K562 (cell line): ENCODE data around the gene SAMD10. TPM values are rescaled to one million over a fixed set of nuclear protein-coding genes. Genes with fewer than 3 reads are reported as not detected.
A peak's percentile ranks its signal among the peaks of the same experiment; 100 is the strongest.

Source experiments
- ARNT ChIP-seq, 2 experiments: fragments of 450-650 bp; IDR thresholded peaks; 2 replicates each; pipeline ENCODE4 v1.6.1; 2016; ENCODE audit warnings: mild to moderate bottlenecking in 1 of 2
- HNRNPH1 ChIP-seq: fragments of 200-400 bp; formaldehyde crosslinking; optimal IDR thresholded peaks from 2 replicates; pipeline ENCODE3; 2017; ENCODE audit warnings: low read depth, mild to moderate bottlenecking, low read length, moderate library complexity
- NFIC ChIP-seq: fragments of 450-650 bp; IDR thresholded peaks from 2 replicates; pipeline ENCODE4 v1.6.1; 2017; ENCODE audit warnings: mild to moderate bottlenecking, inconsistent platforms
- PHF8 ChIP-seq: fragments of 200-600 bp; sonication (generic); IDR thresholded peaks from 2 replicates; pipeline ENCODE4 v1.6.1; 2012; ENCODE audit warnings: mixed run types, mild to moderate bottlenecking, inconsistent platforms, low read length, moderate library complexity, borderline replicate concordance
- POLR2G ChIP-seq: fragments of 200-400 bp; formaldehyde crosslinking; IDR thresholded peaks from 2 replicates; pipeline ENCODE4 v1.6.1; 2017; ENCODE audit warnings: low read depth, mild to moderate bottlenecking, antibody characterized with exemption, low read length, moderate library complexity
- SAP30 ChIP-seq: fragments of 200-600 bp; sonication (generic); IDR thresholded peaks from 2 replicates; pipeline ENCODE4 v1.6.1; 2012; ENCODE audit warnings: borderline replicate concordance, low read depth, mild to moderate bottlenecking, moderate library complexity, low read length, control low read depth, inconsistent platforms; ENCODE audit not compliant: insufficient read depth, poor library complexity, severe bottlenecking
- SUPT5H ChIP-seq: fragments of 450-650 bp; IDR thresholded peaks from 2 replicates; pipeline ENCODE4 v1.6.1; 2016
- TAF1 ChIP-seq: IDR thresholded peaks from 2 replicates; pipeline ENCODE4 v1.6.1; 2011; ENCODE audit warnings: mild to moderate bottlenecking, low read length, moderate library complexity; ENCODE audit not compliant: insufficient read depth, control insufficient read depth, severe bottlenecking; ENCODE audit errors: extremely low read depth
- ZFPM2 ChIP-seq: fragments of 250-450 bp; sonication (Bioruptor Pico); IDR thresholded peaks from 2 replicates; pipeline ENCODE4 v1.5.1; 2022; ENCODE audit warnings: mild to moderate bottlenecking
- ZNF589 ChIP-seq: fragments of 200-800 bp; sonication (Bioruptor generic); IDR thresholded peaks from 2 replicates; pipeline ENCODE4 v1.6.1; 2016; ENCODE audit warnings: low read depth, missing genetic modification characterization, missing compliant biosample characterization
- polyA plus RNA-seq, 8 experiments: library from polyadenylated mRNA; depleted of rRNA in 4 of 8; stranded (reverse) in 5 of 8; unstranded in 3 of 8; fragments of >200 nt; fragmentation: Nextera tagmentation in 2 of 8; fragmentation: Illumina TruSeq in 1 of 8; extraction: Ambion mirVana in 2 of 8; extraction: Trizol in 1 of 8; gene quantifications; 2 replicates each; pipeline versions ENCODE4 v1.2.1 to v1.2.3, GENCODE V29; 2011 to 2014; ENCODE audit warnings: inconsistent platforms in 1 of 8, missing spikeins in 1 of 8
- total RNA-seq, 7 experiments: library from RNA; depleted of rRNA in 6 of 7; stranded (reverse); fragments of >200 nt in 6 of 7; fragmentation: Illumina TruSeq in 2 of 7; extraction: Trizol in 2 of 7; gene quantifications; 2 replicates each; pipeline versions ENCODE4 v1.2.1 to v1.2.3, GENCODE V29; 2011 to 2021; ENCODE audit warnings: low replicate concordance in 1 of 7
- TF ChIP-seq, protein P1 (sequence below): fragments of 450-650 bp; IDR thresholded peaks from 2 replicates; pipeline ENCODE4 v1.6.1; 2016; ENCODE audit warnings: mild to moderate bottlenecking, moderate library complexity
- TF ChIP-seq, protein P2 (sequence below), 3 experiments: IDR thresholded peaks in 2 of 3; conservative IDR thresholded peaks in 1 of 3; 2 replicates each; pipeline ENCODE4 v1.5.1; 2011 to 2012; ENCODE audit warnings: low read length in 3 of 3, mild to moderate bottlenecking in 3 of 3, control low read depth in 2 of 3, improper control_type of control experiment in 1 of 3, inconsistent platforms in 1 of 3, low read depth in 1 of 3, mixed read lengths in 1 of 3, moderate library complexity in 1 of 3; ENCODE audit not compliant: insufficient read depth in 2 of 3

Gene SAMD10
- total and polyA plus RNA-seq, 9 of the 15 experiments (the other 6 are each of a cell fraction or from before 2014, with no cell fraction given), result 0.37 to 15.2 (median 4.8) TPM

GRCh38 chr20:63979557-63980316 is at the start of gene SAMD10 (continued):
- TF ChIP-seq, protein P1, sequence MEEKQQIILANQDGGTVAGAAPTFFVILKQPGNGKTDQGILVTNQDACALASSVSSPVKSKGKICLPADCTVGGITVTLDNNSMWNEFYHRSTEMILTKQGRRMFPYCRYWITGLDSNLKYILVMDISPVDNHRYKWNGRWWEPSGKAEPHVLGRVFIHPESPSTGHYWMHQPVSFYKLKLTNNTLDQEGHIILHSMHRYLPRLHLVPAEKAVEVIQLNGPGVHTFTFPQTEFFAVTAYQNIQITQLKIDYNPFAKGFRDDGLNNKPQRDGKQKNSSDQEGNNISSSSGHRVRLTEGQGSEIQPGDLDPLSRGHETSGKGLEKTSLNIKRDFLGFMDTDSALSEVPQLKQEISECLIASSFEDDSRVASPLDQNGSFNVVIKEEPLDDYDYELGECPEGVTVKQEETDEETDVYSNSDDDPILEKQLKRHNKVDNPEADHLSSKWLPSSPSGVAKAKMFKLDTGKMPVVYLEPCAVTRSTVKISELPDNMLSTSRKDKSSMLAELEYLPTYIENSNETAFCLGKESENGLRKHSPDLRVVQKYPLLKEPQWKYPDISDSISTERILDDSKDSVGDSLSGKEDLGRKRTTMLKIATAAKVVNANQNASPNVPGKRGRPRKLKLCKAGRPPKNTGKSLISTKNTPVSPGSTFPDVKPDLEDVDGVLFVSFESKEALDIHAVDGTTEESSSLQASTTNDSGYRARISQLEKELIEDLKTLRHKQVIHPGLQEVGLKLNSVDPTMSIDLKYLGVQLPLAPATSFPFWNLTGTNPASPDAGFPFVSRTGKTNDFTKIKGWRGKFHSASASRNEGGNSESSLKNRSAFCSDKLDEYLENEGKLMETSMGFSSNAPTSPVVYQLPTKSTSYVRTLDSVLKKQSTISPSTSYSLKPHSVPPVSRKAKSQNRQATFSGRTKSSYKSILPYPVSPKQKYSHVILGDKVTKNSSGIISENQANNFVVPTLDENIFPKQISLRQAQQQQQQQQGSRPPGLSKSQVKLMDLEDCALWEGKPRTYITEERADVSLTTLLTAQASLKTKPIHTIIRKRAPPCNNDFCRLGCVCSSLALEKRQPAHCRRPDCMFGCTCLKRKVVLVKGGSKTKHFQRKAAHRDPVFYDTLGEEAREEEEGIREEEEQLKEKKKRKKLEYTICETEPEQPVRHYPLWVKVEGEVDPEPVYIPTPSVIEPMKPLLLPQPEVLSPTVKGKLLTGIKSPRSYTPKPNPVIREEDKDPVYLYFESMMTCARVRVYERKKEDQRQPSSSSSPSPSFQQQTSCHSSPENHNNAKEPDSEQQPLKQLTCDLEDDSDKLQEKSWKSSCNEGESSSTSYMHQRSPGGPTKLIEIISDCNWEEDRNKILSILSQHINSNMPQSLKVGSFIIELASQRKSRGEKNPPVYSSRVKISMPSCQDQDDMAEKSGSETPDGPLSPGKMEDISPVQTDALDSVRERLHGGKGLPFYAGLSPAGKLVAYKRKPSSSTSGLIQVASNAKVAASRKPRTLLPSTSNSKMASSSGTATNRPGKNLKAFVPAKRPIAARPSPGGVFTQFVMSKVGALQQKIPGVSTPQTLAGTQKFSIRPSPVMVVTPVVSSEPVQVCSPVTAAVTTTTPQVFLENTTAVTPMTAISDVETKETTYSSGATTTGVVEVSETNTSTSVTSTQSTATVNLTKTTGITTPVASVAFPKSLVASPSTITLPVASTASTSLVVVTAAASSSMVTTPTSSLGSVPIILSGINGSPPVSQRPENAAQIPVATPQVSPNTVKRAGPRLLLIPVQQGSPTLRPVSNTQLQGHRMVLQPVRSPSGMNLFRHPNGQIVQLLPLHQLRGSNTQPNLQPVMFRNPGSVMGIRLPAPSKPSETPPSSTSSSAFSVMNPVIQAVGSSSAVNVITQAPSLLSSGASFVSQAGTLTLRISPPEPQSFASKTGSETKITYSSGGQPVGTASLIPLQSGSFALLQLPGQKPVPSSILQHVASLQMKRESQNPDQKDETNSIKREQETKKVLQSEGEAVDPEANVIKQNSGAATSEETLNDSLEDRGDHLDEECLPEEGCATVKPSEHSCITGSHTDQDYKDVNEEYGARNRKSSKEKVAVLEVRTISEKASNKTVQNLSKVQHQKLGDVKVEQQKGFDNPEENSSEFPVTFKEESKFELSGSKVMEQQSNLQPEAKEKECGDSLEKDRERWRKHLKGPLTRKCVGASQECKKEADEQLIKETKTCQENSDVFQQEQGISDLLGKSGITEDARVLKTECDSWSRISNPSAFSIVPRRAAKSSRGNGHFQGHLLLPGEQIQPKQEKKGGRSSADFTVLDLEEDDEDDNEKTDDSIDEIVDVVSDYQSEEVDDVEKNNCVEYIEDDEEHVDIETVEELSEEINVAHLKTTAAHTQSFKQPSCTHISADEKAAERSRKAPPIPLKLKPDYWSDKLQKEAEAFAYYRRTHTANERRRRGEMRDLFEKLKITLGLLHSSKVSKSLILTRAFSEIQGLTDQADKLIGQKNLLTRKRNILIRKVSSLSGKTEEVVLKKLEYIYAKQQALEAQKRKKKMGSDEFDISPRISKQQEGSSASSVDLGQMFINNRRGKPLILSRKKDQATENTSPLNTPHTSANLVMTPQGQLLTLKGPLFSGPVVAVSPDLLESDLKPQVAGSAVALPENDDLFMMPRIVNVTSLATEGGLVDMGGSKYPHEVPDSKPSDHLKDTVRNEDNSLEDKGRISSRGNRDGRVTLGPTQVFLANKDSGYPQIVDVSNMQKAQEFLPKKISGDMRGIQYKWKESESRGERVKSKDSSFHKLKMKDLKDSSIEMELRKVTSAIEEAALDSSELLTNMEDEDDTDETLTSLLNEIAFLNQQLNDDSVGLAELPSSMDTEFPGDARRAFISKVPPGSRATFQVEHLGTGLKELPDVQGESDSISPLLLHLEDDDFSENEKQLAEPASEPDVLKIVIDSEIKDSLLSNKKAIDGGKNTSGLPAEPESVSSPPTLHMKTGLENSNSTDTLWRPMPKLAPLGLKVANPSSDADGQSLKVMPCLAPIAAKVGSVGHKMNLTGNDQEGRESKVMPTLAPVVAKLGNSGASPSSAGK, result no peak
- TF ChIP-seq SUPT5H (0 out of 2 replicates have a peak, but pooled peaks have one; percentile 30), NFIC (peak; percentile 94), POLR2G (peak; percentile 58), ARNT (IDR thresholded peaks at IDR 0.05) (no peak), ZFPM2 (0 out of 2 replicates have a peak, but pooled peaks have one; percentile 53), TAF1 (peak; percentile 28), HNRNPH1 (no peak), SAP30 (peak; percentile 40), PHF8 (peak; percentile 38; the same call in 1 of the 2 replicates), ZNF589 (CRISPR knock-in tag) (no peak)
- TF ChIP-seq, protein P2, sequence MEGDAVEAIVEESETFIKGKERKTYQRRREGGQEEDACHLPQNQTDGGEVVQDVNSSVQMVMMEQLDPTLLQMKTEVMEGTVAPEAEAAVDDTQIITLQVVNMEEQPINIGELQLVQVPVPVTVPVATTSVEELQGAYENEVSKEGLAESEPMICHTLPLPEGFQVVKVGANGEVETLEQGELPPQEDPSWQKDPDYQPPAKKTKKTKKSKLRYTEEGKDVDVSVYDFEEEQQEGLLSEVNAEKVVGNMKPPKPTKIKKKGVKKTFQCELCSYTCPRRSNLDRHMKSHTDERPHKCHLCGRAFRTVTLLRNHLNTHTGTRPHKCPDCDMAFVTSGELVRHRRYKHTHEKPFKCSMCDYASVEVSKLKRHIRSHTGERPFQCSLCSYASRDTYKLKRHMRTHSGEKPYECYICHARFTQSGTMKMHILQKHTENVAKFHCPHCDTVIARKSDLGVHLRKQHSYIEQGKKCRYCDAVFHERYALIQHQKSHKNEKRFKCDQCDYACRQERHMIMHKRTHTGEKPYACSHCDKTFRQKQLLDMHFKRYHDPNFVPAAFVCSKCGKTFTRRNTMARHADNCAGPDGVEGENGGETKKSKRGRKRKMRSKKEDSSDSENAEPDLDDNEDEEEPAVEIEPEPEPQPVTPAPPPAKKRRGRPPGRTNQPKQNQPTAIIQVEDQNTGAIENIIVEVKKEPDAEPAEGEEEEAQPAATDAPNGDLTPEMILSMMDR (IDR thresholded peaks at IDR 0.05 in 2 of 3, conservative IDR thresholded peaks at IDR 0.05 in 1 of 3; ENCODE audit: insufficient read depth in 2 of 3, low read depth in 1 of 3, low read length in 3 of 3), result 0 out of 6 replicates have a peak, but pooled peaks of 1 of the 3 experiments have one; percentile 11
